HepG2 (cell line): Measurements from ENCODE around the gene NPC1. TPM values are rescaled to one million over a fixed set of nuclear protein-coding genes. Genes with fewer than 3 reads are reported as not detected.

Experiments
- KLF11 ChIP-seq: IDR thresholded peaks from 2 replicates; pipeline ENCODE4 v1.6.1; 2016; ENCODE audit warnings: missing compliant biosample characterization
- NFRKB ChIP-seq: fragments of 450-650 bp; IDR thresholded peaks from 2 replicates; pipeline ENCODE4 v1.6.1; 2017
- SP5 ChIP-seq: IDR thresholded peaks from 2 replicates; pipeline ENCODE4 v1.6.1; 2016; ENCODE audit warnings: low read depth, borderline replicate concordance
- TRIM24 ChIP-seq: sonication (generic); formaldehyde crosslinking; IDR thresholded peaks from 2 replicates; pipeline ENCODE4 v1.8.0; 2022; ENCODE audit warnings: mild to moderate bottlenecking, missing genetic modification reagents
- ZFP36L2 ChIP-seq: sonication (generic); formaldehyde crosslinking; IDR thresholded peaks from 2 replicates; pipeline ENCODE4 v1.4.0; 2020; ENCODE audit warnings: missing genetic modification reagents
- ZNF33A ChIP-seq: sonication (generic); formaldehyde crosslinking; IDR thresholded peaks from 2 replicates; pipeline ENCODE4 v1.5.1; 2020; ENCODE audit warnings: missing genetic modification reagents, mild to moderate bottlenecking, moderate library complexity, borderline replicate concordance
- polyA plus RNA-seq, 8 experiments: library from polyadenylated mRNA; depleted of rRNA in 3 of 8; stranded (reverse) in 7 of 8; unstranded in 1 of 8; fragments of >200 nt; fragmentation: Illumina TruSeq in 4 of 8; extraction: Trizol in 4 of 8; gene quantifications; 2 replicates each; pipeline versions ENCODE4 v1.2.1 to v1.2.3, GENCODE V29; 2011 to 2016; ENCODE audit warnings: low read depth in 4 of 8, missing spikeins in 1 of 8, mixed read lengths in 1 of 8; ENCODE audit not compliant: insufficient read depth in 1 of 8
- total RNA-seq, 5 experiments: library from RNA; depleted of rRNA; stranded (reverse); fragments of >200 nt; fragmentation: Illumina TruSeq; extraction: Trizol; gene quantifications; 2 replicates each; pipeline ENCODE4 v1.2.3, GENCODE V29; 2016; ENCODE audit warnings: low read depth in 1 of 5
- TF ChIP-seq, protein P1 (sequence below): sonication (generic); formaldehyde crosslinking; IDR thresholded peaks from 2 replicates; pipeline ENCODE4 v1.4.0; 2020; ENCODE audit warnings: missing genetic modification reagents, borderline replicate concordance
- TF ChIP-seq, protein P2 (sequence below), 2 experiments: fragments of 450-650 bp in 1 of 2; sonication (generic) in 1 of 2; formaldehyde crosslinking; IDR thresholded peaks; 2 replicates each; pipeline versions ENCODE4 v1.5.0 to v1.8.0; 2020 to 2022; ENCODE audit warnings: mild to moderate bottlenecking in 1 of 2, missing genetic modification reagents in 1 of 2
- TF ChIP-seq, protein P3 (sequence below): sonication (generic); formaldehyde crosslinking; IDR thresholded peaks from 2 replicates; pipeline ENCODE4 v1.5.1; 2020; ENCODE audit warnings: missing genetic modification reagents, mild to moderate bottlenecking, borderline replicate concordance
- TF ChIP-seq, protein P4 (sequence below): sonication (generic); formaldehyde crosslinking; IDR thresholded peaks from 2 replicates; pipeline ENCODE4 v1.5.1; 2020; ENCODE audit warnings: mild to moderate bottlenecking, missing genetic modification reagents, borderline replicate concordance
- TF ChIP-seq, protein P5 (sequence below): sonication (generic); formaldehyde crosslinking; IDR thresholded peaks from one replicate; pipeline ENCODE4 v1.5.1; 2020; ENCODE audit warnings: mild to moderate bottlenecking, missing genetic modification reagents; ENCODE audit errors: not compliant biosample characterization

NPC1 gene
- total and polyA plus RNA-seq, 2 of the 13 experiments (the other 11 are each of a cell fraction or from before 2014, with no cell fraction given) = 46.5 to 114 TPM

DNA sequence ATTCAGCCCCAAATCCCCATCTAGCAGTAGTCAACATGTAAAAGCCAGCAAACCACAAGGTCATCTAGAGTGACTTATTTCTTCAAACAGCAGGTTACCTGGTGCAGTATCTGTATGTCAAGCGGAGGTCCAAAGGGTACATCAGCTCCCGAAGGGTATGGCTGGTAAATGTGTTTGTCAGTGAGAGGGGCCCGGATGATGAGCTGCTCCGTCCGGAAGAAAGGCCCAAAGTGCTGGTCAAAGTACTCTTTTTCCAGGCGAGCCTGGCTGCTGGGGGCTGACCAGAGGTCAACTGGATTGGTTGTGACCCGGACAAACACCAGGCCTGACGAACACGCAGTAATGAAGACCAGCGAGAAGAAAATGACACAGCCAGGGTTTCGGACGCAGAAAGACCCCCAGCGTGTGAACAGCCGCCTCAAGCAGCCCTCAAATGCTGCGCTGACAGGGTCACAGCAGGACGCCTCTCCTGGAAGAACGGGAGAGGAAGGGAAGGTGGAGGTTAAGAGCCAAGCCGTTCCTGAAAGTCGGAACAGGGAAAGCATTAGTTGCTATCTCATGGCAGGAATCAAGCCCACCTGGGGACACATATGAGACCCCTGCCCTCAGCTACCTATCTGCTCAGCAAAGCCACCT is 30.0 kb downstream of the NPC1 start (continued):
- TF ChIP-seq, protein P1, sequence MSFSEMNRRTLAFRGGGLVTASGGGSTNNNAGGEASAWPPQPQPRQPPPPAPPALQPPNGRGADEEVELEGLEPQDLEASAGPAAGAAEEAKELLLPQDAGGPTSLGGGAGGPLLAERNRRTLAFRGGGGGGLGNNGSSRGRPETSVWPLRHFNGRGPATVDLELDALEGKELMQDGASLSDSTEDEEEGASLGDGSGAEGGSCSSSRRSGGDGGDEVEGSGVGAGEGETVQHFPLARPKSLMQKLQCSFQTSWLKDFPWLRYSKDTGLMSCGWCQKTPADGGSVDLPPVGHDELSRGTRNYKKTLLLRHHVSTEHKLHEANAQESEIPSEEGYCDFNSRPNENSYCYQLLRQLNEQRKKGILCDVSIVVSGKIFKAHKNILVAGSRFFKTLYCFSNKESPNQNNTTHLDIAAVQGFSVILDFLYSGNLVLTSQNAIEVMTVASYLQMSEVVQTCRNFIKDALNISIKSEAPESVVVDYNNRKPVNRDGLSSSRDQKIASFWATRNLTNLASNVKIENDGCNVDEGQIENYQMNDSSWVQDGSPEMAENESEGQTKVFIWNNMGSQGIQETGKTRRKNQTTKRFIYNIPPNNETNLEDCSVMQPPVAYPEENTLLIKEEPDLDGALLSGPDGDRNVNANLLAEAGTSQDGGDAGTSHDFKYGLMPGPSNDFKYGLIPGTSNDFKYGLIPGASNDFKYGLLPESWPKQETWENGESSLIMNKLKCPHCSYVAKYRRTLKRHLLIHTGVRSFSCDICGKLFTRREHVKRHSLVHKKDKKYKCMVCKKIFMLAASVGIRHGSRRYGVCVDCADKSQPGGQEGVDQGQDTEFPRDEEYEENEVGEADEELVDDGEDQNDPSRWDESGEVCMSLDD (CRISPR knock-in tag) = no peak
- no peak for TF ChIP-seq NFRKB
- TF ChIP-seq, protein P2, sequence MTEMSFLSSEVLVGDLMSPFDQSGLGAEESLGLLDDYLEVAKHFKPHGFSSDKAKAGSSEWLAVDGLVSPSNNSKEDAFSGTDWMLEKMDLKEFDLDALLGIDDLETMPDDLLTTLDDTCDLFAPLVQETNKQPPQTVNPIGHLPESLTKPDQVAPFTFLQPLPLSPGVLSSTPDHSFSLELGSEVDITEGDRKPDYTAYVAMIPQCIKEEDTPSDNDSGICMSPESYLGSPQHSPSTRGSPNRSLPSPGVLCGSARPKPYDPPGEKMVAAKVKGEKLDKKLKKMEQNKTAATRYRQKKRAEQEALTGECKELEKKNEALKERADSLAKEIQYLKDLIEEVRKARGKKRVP (CRISPR knock-in tag; IDR thresholded peaks at IDR 0.05) = 0 out of 4 replicates have a peak, but pooled peaks of 1 of the 2 experiments have one; percentile 49
- TF ChIP-seq, protein P3, sequence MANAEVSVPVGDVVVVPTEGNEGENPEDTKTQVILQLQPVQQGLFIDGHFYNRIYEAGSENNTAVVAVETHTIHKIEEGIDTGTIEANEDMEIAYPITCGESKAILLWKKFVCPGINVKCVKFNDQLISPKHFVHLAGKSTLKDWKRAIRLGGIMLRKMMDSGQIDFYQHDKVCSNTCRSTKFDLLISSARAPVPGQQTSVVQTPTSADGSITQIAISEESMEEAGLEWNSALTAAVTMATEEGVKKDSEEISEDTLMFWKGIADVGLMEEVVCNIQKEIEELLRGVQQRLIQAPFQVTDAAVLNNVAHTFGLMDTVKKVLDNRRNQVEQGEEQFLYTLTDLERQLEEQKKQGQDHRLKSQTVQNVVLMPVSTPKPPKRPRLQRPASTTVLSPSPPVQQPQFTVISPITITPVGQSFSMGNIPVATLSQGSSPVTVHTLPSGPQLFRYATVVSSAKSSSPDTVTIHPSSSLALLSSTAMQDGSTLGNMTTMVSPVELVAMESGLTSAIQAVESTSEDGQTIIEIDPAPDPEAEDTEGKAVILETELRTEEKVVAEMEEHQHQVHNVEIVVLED (CRISPR knock-in tag) = peak; percentile 45; the same call in 1 of the 2 replicates
- TF ChIP-seq ZFP36L2 (CRISPR knock-in tag) = no peak
- TF ChIP-seq KLF11 (CRISPR knock-in tag) = no peak
- TF ChIP-seq, protein P4, sequence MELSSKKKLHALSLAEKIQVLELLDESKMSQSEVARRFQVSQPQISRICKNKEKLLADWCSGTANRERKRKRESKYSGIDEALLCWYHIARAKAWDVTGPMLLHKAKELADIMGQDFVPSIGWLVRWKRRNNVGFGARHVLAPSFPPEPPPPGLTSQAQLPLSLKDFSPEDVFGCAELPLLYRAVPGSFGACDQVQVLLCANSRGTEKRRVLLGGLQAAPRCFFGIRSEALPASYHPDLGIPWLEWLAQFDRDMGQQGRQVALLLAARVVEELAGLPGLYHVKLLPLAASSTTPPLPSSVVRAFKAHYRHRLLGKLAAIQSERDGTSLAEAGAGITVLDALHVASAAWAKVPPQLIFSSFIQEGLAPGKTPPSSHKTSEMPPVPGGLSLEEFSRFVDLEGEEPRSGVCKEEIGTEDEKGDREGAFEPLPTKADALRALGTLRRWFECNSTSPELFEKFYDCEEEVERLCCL (CRISPR knock-in tag) = no peak
- TF ChIP-seq, protein P5, sequence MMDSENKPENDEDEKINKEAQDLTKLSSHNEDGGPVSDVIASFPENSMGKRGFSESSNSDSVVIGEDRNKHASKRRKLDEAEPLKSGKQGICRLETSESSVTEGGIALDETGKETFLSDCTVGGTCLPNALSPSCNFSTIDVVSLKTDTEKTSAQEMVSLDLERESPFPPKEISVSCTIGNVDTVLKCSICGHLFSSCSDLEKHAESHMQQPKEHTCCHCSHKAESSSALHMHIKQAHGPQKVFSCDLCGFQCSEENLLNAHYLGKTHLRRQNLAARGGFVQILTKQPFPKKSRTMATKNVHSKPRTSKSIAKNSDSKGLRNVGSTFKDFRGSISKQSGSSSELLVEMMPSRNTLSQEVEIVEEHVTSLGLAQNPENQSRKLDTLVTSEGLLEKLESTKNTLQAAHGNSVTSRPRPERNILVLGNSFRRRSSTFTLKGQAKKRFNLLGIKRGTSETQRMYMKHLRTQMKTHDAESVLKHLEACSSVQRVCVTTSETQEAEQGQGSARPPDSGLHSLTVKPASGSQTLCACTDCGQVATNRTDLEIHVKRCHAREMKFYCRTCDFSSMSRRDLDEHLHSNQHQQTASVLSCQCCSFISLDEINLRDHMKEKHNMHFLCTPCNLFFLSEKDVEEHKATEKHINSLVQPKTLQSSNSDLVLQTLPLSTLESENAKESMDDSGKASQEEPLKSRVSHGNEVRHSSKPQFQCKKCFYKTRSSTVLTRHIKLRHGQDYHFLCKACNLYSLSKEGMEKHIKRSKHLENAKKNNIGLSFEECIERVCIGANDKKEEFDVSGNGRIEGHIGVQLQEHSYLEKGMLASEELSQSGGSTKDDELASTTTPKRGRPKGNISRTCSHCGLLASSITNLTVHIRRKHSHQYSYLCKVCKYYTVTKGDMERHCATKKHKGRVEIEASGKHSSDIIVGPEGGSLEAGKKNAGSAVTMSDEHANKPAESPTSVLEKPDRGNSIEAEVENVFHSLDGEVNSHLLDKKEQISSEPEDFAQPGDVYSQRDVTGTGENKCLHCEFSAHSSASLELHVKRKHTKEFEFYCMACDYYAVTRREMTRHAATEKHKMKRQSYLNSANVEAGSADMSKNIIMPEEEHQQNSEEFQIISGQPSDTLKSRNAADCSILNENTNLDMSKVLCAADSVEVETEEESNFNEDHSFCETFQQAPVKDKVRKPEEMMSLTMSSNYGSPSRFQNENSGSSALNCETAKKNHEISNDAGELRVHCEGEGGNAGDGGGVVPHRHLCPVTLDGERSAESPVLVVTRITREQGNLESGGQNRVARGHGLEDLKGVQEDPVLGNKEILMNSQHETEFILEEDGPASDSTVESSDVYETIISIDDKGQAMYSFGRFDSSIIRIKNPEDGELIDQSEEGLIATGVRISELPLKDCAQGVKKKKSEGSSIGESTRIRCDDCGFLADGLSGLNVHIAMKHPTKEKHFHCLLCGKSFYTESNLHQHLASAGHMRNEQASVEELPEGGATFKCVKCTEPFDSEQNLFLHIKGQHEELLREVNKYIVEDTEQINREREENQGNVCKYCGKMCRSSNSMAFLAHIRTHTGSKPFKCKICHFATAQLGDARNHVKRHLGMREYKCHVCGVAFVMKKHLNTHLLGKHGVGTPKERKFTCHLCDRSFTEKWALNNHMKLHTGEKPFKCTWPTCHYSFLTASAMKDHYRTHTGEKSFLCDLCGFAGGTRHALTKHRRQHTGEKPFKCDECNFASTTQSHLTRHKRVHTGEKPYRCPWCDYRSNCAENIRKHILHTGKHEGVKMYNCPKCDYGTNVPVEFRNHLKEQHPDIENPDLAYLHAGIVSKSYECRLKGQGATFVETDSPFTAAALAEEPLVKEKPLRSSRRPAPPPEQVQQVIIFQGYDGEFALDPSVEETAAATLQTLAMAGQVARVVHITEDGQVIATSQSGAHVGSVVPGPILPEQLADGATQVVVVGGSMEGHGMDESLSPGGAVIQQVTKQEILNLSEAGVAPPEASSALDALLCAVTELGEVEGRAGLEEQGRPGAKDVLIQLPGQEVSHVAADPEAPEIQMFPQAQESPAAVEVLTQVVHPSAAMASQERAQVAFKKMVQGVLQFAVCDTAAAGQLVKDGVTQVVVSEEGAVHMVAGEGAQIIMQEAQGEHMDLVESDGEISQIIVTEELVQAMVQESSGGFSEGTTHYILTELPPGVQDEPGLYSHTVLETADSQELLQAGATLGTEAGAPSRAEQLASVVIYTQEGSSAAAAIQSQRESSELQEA (CRISPR knock-in tag) = no peak
- TF ChIP-seq SP5 = 0 out of 2 replicates have a peak, but pooled peaks have one; percentile 29
- no peak; the same call in 1 of the 2 replicates for TF ChIP-seq TRIM24 (CRISPR knock-in tag)
- TF ChIP-seq ZNF33A = no peak
